ENCODE results near the gene HUNK.
A peak's percentile ranks its signal among the peaks of the same experiment; 100 is the strongest.
"Not testable (repeated sequence)": the region's sequence is repeated elsewhere in the genome, so short reads cannot be mapped to it uniquely, and the experiment has no call there.

Gene HUNK

GRCh38 chr21:31871371-31871770, 1.4 kb upstream of the HUNK start:
- not testable (repeated sequence) for DNase-seq

DNA sequence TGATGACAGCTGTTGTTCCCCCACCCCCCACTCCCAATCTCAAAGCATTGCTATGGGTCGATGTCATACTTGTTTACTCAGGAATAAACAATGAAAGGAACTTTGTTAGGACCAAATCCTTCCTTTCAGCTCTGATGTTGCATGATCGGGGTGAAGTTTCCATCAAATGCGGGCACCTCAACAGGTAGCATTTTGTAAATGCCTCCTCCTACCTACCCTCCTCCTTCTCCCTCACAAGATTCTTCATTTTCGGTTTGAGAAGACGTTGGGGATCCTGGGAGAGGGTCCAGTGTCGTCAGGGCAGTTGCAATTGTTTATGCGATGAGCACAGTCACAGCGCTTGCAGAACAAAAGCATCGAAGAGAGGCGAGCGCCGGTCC, 758 bp upstream of the HUNK start:
- no peak for DNase-seq

DNA sequence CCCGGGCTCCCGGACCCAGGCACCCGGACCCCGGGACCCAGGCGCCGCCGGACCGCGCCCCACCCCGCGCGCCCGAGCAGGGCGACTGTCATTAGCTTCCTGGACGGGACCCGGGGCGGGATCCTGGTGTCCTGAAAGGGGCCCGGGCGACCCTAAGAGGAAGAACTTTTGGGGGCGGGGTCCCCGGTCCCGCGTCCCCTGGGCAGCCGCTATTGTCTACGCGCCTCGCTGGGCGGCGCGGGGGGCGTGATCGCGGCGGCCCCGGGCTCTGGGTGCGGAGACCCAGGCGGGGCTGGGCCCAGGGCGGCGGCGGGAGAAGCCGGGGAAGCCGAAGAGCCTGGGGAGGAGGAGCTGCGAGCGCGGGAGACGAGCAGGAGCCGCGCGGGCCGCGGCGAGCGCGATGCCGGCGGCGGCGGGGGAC, 465 bp downstream of the HUNK start:
- DNase-seq: peak; percentile 24

- peak; percentile 32 for DNase-seq
Observed at GRCh38 chr21:31873696-31874599, 1.1 kb downstream of the HUNK start.

- DNase-seq: no peak
Observed at GRCh38 chr21:31874812-31875212, 2.0 kb downstream of the HUNK start.

DNA sequence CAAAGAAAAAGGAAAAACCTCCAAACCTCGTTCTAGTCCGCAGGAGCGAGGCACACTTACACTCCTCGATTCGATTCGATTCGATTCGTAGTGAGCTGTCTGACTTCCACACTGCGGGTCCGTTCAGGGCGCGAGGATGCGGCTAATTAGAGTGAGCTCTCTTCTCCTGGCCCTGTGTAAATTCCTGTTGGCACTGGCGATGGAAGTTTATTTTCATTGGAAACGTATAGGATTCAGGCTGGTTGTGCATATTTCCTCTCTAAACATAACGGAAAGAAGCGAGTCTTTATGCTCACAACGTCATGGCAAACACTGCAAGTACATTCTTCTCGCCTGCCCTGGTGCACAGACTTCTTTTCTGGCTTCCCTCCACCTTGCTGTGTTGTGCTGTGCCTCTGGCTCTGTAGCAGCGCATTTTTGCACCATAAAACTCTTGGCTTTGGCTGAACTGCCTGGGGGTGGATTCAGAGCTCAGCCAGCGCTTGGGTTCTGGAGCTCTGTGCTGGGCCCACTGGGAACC, 2.7 kb downstream of the HUNK start:
- DNase-seq: no peak

DNA sequence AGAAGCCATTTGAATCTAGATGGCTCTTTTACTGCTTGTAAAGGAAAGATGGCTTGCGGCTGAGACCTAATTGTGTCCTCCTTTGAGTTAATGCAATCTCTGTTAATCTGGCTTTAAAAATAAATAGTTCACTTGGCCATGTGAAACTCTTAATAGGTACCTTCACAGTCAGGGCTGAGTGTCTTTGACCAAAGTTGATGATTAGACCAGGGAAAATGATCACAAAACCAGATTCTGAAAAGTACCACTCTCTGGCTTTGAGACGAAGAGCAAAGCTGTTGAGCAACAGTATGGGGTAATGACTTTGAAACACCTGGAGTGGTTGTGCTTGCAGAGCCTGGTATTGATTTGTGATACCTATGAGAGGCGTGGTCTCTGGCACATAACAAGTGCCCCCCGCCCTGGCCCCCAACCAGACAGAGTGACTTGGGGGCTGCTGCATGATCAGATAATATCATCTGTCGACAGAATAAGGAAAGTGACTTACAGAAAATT, 4.7 kb downstream of the HUNK start:
- DNase-seq: no peak

GRCh38 chr21:31878831-31879230, 6.0 kb downstream of the HUNK start:
- no peak for DNase-seq

GRCh38 chr21:31879241-31879650, 6.4 kb downstream of the HUNK start:
- no peak for DNase-seq

DNA sequence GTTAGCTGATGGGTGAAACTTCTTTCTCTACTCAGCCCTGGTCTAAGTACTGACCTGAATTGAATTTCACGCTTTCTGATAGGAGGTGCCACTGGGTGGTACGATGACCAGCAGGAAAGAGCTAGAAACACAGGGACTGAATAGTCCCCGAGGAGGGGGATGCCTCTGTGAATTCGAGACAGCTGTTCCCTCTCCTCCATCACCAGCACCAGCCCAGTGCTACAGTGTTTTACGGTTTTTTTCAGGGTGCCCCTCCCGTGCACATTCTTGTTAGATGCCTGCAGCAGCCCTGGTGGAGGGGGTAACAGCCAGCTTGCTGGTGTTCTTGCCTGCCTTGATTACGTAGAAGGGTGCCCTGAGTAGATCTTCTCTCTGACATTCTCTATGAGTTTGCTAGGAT, 7.1 kb downstream of the HUNK start:
- DNase-seq: no peak

DNA sequence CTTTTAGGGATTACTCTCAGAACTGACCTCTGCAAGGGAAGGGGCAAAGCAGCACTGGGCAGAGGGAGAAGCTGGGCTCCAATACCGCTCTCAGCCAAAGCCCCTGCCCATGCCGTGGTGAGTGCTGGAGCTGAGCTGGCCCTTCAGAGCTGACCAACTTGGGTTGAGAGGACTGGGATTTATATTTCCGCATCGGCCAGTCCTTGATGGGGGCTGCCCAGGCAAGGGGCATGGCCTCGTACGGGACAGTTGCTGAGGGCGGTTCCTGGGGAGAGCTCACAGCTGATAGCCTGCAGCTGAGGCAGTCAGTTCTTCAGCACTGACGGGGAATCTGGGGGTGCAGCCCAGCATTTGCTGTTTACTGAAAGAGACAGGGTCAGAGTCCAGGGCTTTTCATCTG, 8.0 kb downstream of the HUNK start:
- DNase-seq: no peak

- DNase-seq: no peak
Observed at GRCh38 chr21:31882711-31883110, 9.9 kb downstream of the HUNK start.

- no peak for DNase-seq
Observed at GRCh38 chr21:31885146-31885545, 12.3 kb downstream of the HUNK start.

- DNase-seq: no peak
Observed at GRCh38 chr21:31886915-31887314, 14.1 kb downstream of the HUNK start.

DNA sequence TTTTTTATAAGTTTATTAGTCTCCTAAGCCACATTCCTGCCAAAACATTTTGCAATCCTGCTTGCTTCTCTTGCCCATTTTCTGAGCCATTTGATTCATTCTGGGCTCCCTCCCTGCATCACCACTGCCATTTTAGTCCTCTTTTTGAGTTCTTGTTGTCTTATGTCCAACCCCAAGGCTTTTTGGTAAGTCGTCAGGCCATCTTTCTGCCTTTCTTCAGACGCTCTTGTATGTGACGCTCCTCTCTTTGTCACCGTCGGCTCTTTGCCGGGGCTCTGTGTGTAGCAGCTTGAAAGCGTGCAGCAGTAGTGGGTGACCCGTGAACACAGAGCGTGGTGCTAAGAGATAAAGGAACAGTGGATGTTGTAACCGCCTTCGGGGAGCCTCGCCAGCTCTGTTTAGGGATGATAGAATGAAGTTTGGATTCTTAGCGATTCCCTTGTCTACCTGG, 14.6 kb downstream of the HUNK start:
- no peak for DNase-seq

DNA sequence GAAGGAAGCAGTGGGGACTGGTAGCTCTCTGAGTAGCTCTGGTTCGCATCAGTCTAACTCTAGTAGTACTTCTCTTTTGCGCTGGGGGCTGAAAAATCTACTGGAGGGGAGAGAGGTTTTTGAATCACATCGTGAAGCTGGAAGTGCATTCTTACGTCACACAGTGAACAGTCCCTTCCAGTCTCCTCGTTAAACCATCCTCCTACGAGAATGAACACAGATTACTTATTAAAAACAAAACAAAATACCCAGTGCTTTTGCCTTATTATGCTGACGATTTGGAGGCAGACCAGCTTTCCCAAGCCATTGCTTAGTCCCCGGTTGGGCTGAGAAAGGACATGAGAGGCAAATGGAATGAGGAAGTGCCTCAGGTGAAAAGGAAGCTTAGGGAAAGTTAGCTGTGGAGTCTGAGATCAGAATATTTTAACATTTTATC, 16.1 kb downstream of the HUNK start:
- no peak for DNase-seq

DNA sequence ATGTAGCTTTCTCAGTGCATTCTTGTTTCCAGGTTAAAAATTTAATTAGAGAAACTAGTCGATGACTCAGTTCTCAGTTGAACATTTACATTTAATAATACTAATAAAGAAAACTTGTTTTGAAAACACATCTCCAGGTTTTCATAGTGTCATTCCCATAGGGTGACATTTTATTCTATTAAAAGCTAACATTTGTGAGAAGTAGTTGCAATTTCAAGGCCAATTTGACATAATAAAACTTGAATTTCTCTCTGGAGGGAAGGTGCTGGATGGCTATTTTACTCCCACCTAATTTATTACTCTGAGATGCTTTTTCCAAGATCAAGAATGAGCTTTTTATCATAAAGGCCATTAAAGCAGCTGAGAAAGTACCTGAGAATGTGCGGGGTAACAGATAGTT, 16.6 kb downstream of the HUNK start:
- DNase-seq: no peak

- DNase-seq: no peak
Observed at GRCh38 chr21:31892686-31893085, 19.9 kb downstream of the HUNK start.

DNA sequence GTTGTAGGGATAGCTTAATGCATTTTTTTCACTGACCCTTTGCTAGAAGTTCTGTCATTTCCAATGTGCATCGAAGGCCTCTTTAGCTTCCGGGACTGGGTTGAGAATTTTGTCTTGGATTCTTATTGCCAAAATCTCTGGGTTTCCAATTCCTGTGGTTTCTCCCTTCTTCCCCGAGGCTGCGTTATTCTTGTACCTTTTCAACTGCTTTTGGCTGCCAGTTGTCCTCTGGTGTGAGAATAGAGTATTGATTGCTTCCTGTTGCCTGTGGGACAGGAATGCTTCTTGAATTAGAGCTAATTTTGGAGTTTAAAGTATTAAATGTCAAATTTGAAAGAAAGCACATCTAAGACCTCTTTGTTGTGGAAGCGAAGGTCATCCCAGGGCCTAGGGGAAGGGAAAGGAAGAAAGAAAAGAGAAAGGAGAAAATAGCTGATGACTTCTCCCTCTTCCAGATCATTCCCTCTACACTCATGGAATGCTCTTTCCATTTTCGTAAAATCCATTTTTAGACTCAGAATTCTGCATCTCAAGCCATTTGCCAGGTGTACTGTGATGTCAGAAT, 21.1 kb downstream of the HUNK start:
- no peak for DNase-seq

- no peak for DNase-seq
Observed at GRCh38 chr21:31894457-31894856, 21.6 kb downstream of the HUNK start.

DNA sequence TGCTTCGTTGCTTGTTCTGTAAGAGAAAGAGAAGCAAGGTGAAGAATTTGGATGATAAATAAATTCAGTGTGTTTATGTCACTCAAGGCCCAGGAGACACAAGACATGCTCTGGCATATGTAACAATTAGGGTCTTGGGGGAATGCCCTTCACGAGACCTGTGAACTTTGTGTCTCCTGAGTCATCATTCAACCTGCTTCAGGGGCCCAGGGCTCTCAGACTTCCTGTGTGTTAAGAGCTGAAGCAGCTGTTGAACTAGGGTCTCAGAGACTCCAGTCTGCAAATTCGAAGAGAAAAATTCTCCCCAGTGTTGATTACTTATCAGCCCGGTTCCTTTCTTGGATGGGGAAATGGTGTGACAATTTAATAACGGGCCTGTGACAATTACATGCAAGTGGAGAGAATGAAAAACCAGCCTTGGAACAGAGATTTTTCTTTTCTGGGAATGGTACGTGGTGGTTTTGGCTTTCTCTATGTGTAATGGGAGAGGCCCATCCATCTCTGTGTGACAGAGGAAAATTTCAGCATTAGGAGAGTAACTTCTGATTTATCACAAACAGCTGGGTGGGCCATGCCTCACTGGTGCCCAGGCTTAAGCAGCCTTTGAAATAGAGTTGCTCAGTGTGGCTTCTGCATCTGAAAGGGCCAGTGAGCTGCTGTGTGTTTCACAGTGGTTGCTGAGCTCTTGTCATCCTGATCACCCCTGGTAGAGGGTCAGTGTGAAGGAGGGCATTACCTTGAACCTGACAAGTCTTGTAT, 22.4 kb downstream of the HUNK start:
- no peak for DNase-seq

DNA sequence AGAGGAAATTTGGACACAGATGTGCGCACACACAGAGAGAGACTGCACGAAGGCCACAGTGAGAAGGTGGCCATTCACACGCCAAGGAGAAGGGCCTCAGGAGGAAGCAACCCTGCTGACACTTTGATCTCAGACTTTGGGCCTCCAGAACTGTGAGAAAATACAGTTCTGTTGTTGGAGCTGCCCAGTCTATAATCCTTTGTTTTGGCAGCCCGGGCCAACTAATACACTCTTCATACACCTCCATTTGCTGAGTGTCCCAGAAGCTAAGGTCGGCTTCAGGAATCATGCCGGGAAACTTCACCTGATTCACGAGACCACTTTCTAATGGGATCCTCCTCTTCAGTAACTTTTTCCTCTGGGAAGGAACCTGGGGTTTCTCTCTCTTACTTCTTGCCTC, 23.2 kb downstream of the HUNK start:
- no peak for DNase-seq

DNA sequence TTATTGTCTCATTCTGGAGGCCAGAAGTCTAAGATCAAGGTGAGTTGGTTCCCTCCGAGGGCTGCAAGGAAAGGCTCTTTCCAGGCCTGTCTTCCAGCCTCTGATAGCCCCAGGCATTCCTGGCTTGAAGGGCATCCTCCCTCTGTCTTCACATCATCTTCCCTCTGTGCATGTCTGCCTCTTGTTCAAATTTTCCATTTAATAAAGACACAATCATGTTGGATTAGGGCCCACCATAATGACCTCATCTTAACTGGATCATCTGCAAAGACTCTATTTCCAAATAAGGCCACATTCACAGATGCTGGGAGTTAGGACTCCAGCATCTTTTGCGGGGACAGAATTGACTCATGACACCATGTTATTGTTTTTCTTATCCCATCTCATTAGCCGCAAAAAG, 24.5 kb downstream of the HUNK start:
- no peak for DNase-seq

Measured in NCI-H1092 (cell line).